GM18502 (cell line): ENCODE measurements around the gene CLASRP.

Experiments used
- ATAC-seq: cut with Tn5 transposase; IDR thresholded peaks from one replicate; pipeline ENCODE4 v1.9.1; 2021; ENCODE audit warnings: mild to moderate bottlenecking; ENCODE audit not compliant: unreplicated experiment, poor library complexity

Gene CLASRP

DNA sequence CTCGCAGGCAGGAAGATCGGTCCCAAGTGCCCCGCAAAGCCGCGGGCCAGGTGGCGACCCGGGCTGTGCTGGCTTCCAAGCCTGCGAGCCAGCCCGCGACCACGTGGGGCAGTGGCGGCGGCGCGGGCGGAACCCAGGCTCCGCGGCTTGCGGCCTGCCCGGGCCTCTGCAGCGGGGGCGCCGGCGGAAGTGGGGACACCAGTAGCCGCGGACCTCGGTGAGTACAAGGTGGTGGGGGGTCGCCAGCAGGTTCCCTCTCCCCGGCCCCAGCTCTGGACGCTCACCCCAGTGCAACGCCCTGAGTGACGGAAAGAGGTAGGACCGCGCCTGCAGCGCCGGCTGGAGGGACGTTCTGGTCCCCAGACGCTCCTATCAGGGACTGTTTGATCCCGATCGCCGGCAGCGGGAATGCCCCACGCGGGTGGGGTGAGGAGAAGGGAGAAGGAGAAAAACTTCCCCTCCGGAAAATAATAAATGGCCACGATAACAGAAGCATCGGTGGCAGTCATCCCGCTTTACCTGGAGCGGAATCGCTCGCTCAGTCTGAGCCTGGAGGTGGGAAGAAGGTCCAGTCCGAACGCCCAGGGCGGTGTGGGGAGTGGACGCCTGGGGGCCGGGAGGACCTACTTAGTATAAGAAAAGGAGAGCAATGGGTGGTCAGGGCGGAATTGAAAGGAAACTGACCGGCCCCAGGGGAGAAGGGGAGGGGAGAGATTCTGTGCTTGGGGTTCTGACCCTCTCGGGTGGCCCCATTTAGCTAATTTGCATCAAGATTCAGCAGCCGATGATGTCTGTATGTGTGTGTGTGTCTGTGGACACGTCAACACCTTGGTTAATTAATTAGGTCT is 40.4 kb downstream of the CLASRP start, which contains the start of gene GEMIN7:
Gene GEMIN7, plus strand, starts transcription at position 198 of the 848 bp plus-strand sequence. CDS start 10,855 bp downstream, outside the sequence.
- peak; percentile 38 for ATAC-seq

GRCh38 chr19:45079911-45080370 is 41.1 kb downstream of the CLASRP start:
- ATAC-seq, result no peak

GRCh38 chr19:45082170-45082569 is 43.3 kb downstream of the CLASRP start:
- ATAC-seq, result no peak

DNA sequence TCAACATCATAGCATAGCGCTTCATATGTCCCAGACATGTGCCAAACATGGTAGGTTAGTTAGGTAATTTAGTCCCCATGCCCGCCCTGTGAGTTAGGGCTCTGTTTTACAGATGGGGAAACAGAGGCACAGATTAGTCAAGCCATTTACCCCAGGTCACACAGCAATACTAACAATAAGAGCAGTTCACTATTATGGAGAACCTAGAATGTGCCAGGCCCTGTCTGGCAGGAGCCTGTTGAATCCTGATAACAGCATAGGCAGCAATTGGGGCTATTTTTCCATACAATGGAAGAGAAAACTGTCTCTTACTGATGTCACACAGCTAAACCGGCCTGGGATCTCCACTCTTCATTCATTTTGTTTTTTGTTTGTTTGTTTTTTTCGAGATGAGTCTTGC is 47.6 kb downstream of the CLASRP start:
- ATAC-seq, result no peak

DNA sequence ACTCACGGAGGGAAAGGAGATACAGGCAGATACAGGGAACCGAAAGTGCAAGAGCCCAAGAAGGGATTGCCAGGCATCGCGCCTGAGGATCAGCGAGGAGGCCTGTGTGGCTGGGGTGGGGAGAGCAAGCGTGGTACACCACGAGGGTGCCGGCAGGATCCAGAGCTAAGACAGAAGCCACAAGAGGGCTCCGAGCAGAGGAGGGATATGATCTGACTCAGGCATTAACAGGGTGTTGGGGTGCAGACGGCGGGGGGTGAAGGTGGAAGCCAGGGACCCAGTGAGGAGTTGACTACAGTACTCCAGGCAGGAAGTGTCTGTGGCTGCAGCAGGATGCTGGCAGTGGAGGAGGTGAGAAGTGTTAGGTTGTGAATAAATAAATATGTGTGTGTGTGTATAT is 48.7 kb downstream of the CLASRP start:
- no peak for ATAC-seq

DNA sequence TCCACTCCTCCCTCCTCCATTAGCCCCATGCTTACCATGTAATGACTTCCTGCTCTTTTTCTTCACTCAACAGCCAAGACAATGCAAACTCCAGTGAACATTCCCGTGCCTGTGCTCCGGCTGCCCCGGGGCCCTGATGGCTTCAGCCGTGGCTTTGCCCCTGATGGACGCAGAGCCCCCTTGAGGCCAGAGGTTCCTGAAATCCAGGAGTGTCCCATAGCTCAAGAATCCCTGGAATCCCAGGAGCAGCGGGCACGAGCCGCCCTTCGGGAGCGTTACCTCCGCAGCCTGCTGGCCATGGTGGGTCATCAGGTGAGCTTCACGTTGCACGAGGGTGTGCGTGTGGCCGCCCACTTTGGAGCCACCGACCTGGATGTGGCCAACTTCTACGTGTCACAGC is 51.2 kb downstream of the CLASRP start:
- ATAC-seq, result no peak

DNA sequence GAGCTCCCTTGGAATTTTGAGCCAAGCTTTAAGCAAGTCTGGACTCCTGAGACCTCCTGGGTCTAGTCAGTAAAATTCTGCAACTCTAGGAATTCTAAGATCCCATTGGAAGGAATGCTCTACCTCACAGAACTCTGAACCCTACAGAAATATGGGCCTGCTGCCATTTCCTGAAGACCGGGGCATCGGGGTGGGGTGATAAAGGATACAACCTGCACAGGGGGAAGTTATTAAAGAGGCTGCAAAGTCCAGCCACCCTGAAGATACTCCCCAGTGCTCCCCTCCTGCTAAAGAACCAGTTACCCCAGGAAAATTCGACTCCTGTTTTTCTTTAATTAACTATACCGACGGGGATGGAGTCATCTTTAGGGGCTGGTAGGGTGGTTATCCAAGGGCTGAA is 51.8 kb downstream of the CLASRP start:
- no peak for ATAC-seq

DNA sequence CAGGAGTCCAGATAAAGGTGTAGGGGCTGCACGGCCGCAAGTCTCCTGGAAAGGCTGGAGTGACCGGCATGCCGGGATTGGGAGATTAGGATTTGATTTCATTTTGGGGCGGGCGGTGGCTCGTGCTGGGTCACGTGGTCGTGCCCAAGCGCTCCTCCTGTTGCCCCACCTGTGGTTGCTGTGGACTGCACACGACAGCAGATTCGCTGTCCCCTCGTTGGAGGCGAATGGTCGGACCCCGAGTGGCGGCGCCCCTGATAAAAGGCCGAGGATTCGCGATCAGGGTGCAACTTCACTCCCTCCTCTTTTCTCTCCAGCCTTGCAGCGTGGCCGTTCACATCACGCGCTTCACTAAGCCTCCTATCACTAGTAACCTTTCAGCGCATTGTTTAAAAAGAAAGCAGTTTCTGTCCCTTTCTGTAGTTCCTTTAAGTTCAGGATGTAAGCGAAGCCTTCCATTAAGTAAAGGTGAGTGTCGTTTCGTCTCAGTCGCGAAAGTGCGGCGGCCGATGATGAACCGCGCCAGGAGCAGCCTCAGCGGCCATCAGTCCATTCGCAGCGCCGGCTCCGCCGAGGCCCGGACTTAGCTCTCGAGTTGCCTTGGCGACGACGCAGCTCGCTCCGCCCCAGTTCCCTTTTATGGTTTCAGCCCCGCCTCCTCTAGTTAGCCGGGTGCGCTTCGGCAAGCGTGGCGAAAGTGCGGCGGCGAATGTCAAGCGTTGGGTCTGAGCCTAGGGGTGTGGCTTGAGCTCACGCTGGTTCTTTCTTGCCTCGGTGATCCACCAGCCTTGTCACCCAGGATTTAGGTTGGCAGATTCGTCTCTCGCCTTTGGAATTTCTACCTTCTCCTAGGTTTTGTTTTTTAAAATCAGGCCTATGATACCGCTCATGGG is 52.4 kb downstream of the CLASRP start:
- ATAC-seq, result peak; percentile 71

- peak; percentile 57 for ATAC-seq
Measured at GRCh38 chr19:45092747-45093678, 54.2 kb downstream of the CLASRP start, which contains the start of gene PPP1R37. Gene PPP1R37, plus strand, starts transcription at chr19:45093179. Its CDS starts 147 bp downstream, at chr19:45093326.

DNA sequence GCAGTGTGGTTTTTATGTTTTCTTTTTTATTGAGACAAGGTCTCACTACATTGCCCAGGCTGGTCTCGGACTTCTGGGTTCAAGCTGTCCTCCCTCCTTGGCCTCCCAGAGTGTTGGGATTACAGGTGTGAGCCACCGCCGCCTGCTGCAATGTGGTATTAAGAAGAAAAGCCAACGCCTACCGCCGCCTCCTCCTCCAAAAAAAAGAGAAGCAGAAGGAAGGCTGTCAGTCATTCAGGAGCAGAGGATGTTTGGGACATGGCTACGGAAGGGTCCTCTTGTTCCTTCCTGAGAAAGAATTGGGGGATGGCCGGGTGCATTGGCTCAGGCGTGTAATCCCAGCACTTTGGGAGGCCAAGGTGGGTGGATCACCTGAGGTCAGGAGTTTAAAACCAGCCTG is 55.3 kb downstream of the CLASRP start:
- ATAC-seq, result no peak

- no peak for ATAC-seq
Measured at GRCh38 chr19:45094707-45095106, 55.9 kb downstream of the CLASRP start.

GRCh38 chr19:45095496-45096413 is 56.9 kb downstream of the CLASRP start:
- ATAC-seq, result no peak

GRCh38 chr19:45096700-45097099 is 57.9 kb downstream of the CLASRP start:
- ATAC-seq, result no peak

DNA sequence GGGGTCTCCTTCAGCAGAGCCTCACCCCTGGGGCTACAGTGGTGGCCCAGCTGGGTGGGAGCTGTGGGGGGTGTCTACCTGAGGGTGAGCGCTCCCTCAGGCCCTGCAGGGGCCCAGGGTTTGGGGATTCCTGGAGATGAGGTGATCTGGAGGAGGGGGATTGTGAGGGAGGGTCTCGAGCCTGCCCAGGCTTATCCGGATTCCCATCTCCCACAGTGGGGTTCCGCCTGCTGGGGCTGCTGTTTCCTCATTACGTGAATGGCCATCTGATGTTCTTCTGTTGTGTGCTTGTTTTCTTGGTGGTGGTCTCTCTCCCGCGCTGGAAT is 58.6 kb downstream of the CLASRP start:
- no peak for ATAC-seq

DNA sequence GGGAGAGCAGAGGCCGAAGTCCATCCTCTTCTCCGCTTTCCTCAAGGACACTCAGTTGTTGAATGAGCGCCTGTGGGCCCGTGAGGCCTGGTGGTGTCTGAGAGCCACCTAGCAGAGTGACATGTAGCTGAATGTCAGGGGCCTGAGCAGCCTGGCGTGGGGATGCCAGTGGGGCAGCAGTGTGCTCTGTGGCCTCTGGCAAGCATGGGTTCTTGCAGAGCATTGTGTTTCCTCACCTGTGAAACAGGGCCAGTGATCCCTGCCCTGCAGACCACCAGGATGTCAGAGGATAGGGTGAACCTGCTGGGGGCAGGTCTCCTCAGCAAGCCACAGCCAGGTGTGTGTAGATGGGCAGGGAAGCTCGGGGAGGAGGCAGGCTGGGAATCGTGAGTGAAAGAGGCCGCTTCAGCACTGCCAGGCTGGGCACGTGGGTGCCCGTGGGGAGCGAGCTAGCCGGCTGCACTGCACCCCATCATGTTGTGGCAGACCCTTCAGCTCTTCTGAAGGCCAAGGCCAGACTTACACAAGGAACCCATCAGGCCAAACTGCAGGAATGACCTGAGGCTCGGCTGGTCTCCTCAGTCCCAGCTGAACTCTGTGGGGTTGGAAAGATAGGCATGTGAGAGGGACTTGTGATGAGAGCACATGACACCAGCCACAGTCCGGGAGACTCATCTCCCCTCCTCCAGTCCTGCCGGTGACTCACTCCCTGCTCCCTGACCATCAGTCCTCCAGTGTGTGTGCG is 59.1 kb downstream of the CLASRP start:
- ATAC-seq, result no peak

DNA sequence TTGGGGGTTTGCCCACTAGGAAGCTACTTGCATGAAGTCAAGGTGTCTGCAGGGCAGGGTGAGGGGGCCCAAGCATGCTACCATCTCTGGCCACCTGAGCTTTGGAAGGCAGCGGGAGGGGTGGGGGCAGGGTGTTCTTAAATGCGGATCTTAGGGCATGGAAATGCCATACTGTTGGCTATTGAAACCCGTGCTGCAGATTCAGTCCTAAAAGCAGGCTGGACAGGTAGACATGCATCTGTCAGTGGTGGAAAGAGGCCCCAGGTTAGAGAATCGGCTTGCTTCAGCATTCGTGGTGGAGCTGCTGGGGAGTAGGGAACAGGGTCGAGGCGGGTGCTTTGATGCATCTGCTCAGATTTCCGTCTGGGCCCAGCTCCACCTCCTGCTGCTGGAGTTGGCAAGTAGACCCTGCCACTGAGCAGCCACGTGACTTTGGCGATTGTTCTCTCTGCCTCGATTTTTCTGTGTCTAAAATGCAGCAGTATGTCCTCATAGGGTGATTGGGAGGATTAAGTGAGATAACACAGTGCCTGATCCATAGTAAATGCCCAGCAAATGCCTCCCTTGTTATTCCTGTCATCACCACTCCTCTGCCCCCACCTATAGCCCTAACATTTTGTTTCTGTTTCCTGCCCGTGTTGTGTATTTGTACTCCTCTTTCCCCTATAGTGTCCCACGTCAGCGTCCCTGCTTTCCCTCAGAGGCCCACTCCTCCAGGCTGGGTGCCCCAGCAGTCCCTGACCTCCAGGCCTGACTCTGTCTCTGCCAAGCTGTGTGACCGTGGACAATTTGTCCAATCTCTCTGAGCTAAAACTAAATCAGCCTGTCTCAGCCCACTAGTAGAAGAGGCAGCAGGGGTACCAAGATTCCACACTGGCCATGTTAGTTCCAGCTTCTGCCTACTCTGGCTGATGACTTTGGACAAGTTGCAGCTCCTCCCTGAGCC is 59.9 kb downstream of the CLASRP start:
- no peak for ATAC-seq

- no peak for ATAC-seq
Measured at GRCh38 chr19:45099467-45100191, 60.8 kb downstream of the CLASRP start.
